Endothelial cell (in vitro differentiated cells): Measurements from ENCODE around the gene MMP25. TPM values are rescaled to one million over a fixed set of nuclear protein-coding genes. Genes with fewer than 3 reads are reported as not detected.
A peak's percentile ranks its signal among the peaks of the same experiment; 100 is the strongest.

Experiments
- DNase-seq: peaks from one replicate; pipeline ENCODE4 v3.0.0; 2021; ENCODE audit warnings: low spot score
- H3K27ac Mint-ChIP-seq: one replicate; pipeline ENCODE4 v1.8.0; 2021; ENCODE audit warnings: mixed read lengths, inconsistent platforms; ENCODE audit not compliant: unreplicated experiment
- H3K27me3 Mint-ChIP-seq: one replicate; pipeline ENCODE4 v1.8.0; 2021; ENCODE audit warnings: mild to moderate bottlenecking, moderate library complexity, mixed read lengths, inconsistent platforms; ENCODE audit not compliant: unreplicated experiment
- H3K36me3 Mint-ChIP-seq: one replicate; pipeline ENCODE4 v1.8.0; 2021; ENCODE audit warnings: mild to moderate bottlenecking, low read depth, mixed read lengths, inconsistent platforms; ENCODE audit not compliant: unreplicated experiment
- H3K4me1 Mint-ChIP-seq: one replicate; pipeline ENCODE4 v1.8.0; 2021; ENCODE audit warnings: mild to moderate bottlenecking, mixed read lengths, inconsistent platforms; ENCODE audit not compliant: unreplicated experiment
- H3K4me3 Mint-ChIP-seq: one replicate; pipeline ENCODE4 v1.8.0; 2021; ENCODE audit warnings: mild to moderate bottlenecking, mixed read lengths, inconsistent platforms; ENCODE audit not compliant: unreplicated experiment
- H3K9me3 Mint-ChIP-seq: one replicate; pipeline ENCODE4 v1.8.0; 2021; ENCODE audit warnings: mixed read lengths, inconsistent platforms; ENCODE audit not compliant: unreplicated experiment
- total RNA-seq: library from RNA; stranded (reverse); fragmentation: NEBNext Ultra II Directional; extraction: Animal tissue kit (Norgen Biotek cat#: 25700); gene quantifications from one replicate; pipeline ENCODE4 v1.2.1, GENCODE V29; 2021; ENCODE audit not compliant: unreplicated experiment
- TF ChIP-seq, protein P1 (sequence below): fragments of 200-600 bp; sonication (generic); IDR thresholded peaks from one replicate; pipeline ENCODE4 v1.5.0; 2021; ENCODE audit warnings: antibody characterized with exemption; ENCODE audit not compliant: unreplicated experiment

The MMP25 gene
- total RNA-seq, 1 donor from 2014 or later = 5.4 TPM

DNA sequence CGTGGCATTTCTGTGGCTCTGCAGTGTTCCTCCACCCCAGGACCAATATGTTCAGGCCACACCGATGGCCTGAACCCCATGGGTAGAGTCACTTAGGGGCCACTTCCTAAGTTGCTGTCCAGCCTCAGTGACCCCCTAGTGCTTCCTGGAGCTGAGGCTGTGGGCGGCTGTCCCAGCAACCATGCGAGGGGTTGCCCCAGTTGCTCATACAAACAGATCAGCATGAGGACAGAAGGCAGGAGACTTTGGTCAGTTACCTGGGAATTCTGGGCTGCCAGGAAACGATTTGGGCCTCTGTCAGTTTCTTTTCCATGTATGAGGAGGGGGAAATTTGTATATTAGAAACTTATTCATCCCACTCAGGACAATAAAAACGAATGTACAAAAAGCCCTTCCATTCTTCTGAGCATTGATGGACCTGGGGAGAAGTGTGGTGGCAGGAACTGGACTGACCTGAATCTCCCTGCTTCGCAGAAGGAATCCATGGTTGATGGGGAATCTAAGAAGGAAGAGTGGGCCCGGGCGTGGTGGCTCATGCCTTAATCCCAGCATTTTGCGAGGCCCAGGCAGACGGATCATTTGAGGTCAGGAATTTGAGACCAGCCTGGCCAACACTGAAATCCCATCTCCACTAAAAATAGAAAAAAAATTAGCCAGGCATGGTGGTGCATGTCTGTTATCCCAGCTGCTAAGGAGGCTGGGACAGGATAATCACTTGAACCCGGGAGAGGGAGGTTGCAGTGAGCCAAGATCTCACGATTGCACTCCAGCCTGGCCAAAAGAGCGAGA, 14.2 kb downstream of the MMP25 start:
- Mint-ChIP-seq H3K4me1 (peaks cover 13% of the 10 kb centered on the region), H3K27me3 (peaks cover 8% of the 10 kb centered on the region), H3K36me3 (peaks cover 6% of the 10 kb centered on the region), H3K9me3 (no peaks in the 10 kb centered on the region), H3K27ac (peak overlapping the region; percentile 42), H3K4me3 (peak overlapping the region; percentile 86)
- TF ChIP-seq, protein P1, sequence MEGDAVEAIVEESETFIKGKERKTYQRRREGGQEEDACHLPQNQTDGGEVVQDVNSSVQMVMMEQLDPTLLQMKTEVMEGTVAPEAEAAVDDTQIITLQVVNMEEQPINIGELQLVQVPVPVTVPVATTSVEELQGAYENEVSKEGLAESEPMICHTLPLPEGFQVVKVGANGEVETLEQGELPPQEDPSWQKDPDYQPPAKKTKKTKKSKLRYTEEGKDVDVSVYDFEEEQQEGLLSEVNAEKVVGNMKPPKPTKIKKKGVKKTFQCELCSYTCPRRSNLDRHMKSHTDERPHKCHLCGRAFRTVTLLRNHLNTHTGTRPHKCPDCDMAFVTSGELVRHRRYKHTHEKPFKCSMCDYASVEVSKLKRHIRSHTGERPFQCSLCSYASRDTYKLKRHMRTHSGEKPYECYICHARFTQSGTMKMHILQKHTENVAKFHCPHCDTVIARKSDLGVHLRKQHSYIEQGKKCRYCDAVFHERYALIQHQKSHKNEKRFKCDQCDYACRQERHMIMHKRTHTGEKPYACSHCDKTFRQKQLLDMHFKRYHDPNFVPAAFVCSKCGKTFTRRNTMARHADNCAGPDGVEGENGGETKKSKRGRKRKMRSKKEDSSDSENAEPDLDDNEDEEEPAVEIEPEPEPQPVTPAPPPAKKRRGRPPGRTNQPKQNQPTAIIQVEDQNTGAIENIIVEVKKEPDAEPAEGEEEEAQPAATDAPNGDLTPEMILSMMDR = no peak
- no peak for DNase-seq

DNA sequence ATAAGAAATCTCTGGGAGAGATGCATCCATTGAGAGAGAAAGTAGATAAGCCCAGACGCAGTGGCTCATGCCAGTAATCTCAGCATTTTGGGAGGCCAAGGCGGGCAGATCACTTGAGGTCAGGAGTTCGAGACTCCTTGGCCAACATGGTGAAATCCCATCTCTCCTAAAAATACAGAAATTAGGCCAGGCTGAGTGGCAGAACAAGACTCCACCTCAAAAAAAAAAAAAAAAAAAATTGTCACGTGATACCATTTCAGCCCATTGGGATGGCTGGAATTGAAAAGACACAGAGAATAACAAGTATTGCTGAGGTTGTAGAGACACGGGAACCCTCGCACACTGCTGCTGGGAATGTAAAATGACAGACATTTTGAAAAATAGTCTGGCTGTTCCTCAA, 16.2 kb downstream of the MMP25 start:
- H3K36me3 Mint-ChIP-seq = peaks cover 5% of the 10 kb centered on the region
- H3K4me3 Mint-ChIP-seq = no peak overlapping the region
- TF ChIP-seq, protein P1 = no peak
- H3K4me1 Mint-ChIP-seq = peaks cover 10% of the 10 kb centered on the region
- H3K9me3 Mint-ChIP-seq = no peaks in the 10 kb centered on the region
- peaks cover 6% of the 10 kb centered on the region for H3K27me3 Mint-ChIP-seq
- DNase-seq = no peak
- no peak overlapping the region for H3K27ac Mint-ChIP-seq

DNA sequence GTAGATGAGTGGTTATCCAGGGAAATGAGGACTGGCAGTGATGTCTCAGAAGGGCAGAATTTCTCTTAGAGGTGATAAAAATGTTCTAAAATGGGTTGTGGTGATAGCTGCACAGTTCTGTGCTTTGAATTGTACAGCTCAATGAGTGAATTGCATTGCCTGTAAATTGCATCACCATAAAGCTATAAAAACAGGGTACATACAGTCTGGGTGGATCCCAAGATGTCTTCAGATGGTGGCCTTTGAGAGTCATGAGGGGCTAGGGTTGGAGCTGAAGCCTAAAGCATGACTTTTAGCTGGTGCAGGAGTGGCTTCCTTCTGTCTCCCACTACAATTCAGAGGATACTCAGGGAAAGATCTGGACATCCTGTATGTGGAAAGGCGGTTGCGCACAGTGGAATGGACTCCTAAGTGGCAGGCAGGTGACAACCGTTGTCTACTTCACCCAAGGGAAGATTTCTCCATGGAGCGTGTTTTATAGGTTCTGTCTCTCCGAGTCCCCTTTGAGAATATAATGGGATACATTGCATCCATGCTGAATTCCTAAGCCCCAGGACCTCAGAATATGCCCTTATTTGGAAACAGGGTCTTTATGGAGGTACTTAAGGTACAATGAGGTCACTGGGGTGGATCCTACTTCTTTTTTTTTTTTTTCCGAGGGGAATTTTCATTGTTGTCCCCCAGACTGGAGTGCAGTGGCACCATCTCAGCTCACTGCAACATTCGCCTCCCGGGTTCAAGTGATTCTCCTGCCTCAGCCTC, 17.4 kb downstream of the MMP25 start:
- Mint-ChIP-seq H3K36me3 (peaks cover 5% of the 10 kb centered on the region), H3K27ac (no peak overlapping the region), H3K4me3 (no peak overlapping the region), H3K9me3 (no peaks in the 10 kb centered on the region), H3K27me3 (peaks cover 5% of the 10 kb centered on the region), H3K4me1 (peaks cover 10% of the 10 kb centered on the region)
- TF ChIP-seq, protein P1 = no peak
- no peak for DNase-seq

DNA sequence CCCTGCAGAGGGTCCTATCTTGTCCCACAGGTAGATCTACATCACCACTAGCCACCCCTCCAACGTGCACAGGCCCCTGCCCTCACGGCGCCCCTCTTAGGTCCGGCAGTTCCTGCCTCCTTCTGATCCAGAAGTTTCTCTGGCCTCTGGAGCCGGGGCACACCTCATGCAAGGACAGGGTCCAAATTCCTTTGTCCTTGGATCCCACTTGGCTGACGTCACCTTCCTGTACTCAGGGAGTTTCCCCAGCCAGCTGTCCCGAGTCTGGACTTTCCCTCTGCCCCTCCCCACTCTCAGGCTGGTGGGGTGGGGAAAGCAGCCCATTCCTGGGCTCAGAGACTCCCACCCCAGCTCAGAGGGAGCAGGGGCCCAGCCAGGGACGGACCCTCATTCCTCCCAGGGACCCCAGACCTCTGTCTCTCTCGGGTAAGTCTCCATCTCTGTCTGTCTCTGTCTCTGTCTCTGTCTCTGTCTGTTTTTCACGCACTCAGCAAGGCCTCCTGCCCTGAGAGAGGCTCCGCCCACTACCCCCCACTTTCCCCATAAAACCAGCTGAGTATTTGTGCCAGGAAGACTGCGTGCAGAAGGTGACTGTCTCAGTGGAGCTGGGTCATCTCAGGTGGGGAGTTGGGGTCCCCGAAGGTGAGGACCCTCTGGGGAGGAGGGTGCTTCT, 18.8 kb downstream of the MMP25 start, which contains the start of gene IL32:
TSS of gene IL32 (plus strand) at position 572 of the 673 bp plus-strand sequence. CDS start 172 bp downstream, outside the sequence.
- Mint-ChIP-seq H3K4me1 (peaks cover 3% of the 10 kb centered on the region), H3K27me3 (peaks cover 7% of the 10 kb centered on the region), H3K27ac (peak within 1 kb of the TSS; percentile 30), H3K9me3 (no peaks in the 10 kb centered on the region), H3K36me3 (peaks cover 8% of the 10 kb centered on the region), H3K4me3 (no peak within 1 kb of the TSS)
- DNase-seq = no peak
- TF ChIP-seq, protein P1 = no peak
